Kidney glomerular epithelial cell (primary cell): ENCODE data around the gene GRAMD4.

ENCODE experiments used
- DNase-seq: peaks from one replicate; lab custom pipeline; 2025; lab: John Stamatoyannopoulos, UW

GRAMD4 gene

DNA sequence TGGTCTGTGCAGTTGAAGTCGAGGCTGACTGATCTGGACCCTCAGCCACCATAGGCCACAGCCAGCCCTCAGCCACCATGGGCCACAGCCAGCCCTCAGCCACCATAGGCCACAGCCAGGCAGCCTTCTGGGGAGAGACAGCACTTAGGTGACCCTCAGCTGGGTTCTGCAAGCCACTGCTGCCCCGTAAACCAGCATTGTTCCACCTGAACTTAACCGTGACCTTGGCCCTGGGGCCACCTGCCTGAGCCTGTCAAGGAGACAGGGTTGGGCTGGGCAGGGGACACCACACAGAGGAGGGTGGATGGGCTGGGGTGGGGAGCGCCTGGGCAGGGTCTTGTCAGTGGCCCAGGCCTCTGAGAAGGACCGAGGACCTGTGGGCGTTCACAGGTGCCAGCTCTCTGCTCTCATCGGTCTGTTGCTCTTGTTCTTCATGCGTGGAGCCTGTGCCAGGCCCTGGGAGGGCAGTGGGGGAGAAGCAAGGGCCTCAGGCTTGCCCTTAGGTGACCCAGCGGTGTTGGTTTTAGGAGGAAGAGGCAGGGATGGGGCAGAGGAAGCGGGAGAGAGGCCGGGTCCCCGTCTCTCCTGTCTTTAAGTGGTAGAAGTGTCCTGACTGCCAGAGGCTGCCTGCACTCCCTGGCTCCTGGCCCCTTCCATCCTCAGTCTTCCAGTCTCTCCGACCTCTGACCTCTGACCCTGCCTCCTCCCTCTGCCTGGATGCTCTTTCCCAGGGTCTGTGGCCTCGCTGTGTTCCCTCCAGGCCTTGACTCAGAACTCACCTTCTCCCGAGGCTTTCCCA, 36.9 kb downstream of the GRAMD4 start:
- no peak for DNase-seq

DNA sequence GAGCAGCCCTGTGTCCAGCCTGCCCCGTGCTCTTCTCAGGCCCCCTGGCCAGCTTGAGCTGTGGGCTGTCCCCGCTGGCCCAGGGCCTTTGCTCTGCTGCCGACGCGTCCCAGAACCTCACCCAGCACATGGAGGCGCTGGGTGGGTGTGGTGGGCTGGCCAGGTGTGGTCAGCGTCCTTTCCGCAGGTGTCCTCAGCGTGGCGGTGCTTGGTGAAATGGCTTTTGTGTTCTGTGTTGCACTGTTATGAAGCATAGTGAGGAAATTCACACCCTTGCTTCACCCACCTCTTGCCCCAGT, 37.4 kb downstream of the GRAMD4 start:
- DNase-seq = no peak

DNA sequence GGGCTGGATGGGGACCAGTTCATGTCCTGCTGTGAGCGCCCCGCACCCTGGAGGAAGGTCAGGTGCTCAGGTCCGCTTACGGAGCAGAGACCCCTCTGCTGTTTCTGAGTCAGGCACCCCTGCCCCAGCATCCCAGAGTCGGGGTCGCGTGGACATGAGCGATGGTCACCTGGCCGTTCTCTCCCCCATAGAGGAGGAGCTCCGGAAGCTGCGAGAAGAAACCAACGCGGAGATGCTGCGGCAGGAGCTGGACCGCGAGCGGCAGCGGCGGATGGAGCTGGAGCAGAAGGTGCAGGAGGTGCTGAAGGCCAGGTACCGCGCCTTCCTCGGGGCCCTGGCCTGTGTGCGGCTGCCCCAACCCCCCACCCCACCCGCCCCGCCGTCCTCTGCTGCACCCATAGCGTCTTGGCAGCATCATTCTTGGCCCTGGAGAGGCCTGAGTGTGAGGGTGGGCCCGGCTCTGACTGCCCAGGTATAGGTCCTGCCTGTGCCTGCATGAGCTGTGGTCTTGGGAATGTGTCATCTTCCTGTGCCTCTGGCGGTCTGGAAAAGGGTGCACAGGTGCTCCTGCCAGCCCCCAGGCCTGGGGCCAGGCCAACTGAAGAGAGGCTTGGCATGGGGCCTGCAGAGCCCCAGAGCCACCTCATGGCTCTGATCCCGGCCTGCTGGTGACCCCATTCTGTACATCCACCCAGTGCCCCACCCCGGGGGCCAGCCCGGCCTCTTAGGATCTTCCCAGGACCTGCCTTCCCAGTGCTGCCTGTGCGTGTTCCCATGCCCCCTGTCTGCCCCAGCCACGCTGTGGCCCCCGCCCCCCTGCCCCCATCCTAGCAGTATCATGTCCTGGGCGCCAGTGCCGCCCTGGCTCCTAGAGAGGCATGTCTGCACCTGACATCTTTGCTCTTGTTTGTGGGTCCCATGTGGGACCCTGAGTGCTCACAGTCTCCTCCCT, 38.1 kb downstream of the GRAMD4 start:
- DNase-seq = no peak

DNA sequence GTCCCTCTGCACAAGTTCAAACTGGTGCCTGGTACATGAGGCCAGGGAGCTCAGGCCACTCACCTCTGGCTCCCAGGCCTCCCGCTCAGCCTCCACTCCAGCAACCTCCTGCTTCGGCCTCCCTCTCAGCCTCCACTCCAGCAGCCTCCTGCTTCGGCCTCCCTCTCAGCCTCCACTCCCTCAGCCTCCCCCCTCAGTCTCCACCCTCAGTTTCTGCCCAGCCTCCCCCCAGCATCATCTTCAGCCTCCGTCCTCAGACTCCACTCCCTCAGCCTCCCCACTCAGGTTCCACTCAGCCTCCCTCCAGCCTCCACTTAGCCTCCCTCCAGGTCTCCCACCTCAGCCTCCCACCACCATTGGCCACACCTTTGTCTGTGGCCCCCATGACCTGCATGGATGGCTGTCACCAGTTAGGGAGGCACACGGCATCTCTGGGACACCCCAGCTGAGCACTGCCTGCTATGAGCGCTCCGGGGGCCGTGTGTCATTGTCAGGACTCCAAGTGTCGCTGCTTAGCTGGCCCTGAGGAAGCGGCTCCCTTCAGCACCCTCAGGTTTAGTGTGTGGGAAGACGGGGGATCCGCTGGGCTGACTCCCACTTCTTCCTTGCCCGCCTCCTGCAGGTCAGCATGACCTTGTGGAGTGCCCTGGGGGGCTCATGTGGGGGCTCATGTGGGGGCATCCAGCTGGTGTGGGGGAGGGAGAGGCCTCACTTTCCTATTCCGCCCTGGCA, 39.0 kb downstream of the GRAMD4 start:
- no peak for DNase-seq

DNA sequence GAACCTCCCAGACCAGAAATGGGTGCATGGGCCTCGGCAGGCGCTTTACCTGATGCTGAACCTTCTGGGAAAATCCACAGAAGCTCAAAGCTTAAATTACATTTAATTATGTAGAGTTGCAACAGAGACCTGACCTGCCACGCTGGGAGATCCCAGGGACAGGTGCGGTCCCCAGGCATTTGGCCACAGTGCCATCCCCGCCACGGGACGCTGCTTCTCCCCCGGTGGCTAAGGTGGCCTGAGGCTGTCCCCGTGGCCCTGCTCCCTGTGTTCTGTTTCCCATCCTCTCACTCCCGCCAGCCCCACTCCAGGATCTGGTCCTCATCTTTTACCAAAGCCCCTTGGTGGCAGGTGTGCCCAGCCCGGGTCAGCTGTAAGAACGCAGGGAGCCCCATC, 39.6 kb downstream of the GRAMD4 start:
- DNase-seq = no peak

DNA sequence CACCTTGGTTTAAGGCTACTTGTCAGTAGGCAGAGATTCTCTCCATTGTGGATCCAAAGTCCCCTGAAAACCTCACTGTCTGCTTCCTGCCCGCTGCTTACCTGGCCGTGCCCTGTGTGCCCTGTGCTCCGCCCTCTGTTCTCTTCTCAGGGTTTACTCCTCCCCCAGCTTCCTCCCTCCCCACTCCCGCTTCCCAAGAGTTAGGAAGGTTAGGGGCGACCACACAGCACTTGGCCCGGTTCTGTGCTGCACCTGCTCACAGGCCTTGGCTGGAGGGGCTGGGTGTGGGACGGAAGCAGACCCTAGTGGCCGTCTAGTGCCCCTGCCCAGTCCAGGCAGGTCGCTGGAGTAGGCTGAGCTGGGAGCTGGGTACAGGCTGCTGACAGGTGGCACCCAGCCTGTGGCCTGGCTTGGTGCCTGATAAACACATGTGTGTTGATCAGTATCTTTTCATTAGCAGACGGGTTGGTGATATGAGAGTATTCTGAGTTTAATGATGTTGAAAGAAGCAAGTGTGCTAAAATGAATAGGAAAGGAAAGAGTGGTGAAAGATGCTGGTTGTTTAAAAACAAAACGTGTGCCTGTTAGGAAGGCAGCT, 40.5 kb downstream of the GRAMD4 start:
- no peak for DNase-seq

DNA sequence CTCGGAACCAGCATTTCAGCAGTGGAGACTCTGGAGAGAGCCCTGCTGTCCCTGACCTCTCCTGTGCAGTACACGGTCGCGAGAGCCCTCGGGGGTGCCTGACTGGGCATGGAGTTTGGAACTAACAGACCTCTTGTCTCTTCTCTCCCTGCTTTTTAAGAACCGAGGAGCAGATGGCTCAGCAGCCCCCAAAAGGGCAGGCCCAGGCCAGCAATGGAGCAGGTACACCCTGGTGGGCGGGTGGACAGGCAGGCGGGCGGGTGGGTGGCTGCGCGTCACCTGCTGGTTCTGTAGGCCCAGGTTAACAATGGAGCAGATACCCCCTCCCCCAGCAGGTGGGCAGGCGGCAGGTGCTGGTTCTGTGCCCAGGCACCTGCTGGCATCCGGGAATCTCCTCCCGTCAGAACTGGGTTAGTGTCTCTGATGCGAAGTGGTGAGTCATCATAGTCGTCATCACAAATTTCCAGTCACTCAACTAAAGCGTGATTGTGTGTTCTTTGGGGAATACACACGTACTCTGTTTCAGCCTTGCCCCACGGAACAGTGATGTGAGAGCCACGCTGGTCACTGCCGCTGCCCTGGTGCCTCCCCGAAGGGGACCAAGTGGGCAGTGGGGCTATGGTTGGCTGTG, 41.1 kb downstream of the GRAMD4 start:
- DNase-seq = no peak

DNA sequence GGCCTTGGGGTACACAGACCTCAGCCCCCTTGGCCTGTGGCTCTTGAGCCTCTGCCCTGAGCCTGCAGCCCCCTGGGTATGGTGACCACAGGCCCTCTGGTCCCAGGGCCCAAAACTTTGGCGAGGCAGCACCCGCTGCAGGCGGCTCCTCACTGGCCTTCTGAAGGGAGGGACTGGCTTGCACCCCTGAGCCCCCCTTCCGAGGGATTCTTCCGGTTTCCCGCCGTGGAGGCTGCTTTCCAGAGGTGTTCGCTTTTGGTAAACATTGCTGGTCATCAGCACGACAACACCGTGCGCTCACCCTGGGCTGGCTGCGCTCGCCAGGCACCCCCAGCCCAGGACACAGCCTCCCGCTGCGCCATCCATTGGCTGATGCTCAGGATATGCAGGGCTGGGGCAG, 42.0 kb downstream of the GRAMD4 start:
- DNase-seq = no peak

DNA sequence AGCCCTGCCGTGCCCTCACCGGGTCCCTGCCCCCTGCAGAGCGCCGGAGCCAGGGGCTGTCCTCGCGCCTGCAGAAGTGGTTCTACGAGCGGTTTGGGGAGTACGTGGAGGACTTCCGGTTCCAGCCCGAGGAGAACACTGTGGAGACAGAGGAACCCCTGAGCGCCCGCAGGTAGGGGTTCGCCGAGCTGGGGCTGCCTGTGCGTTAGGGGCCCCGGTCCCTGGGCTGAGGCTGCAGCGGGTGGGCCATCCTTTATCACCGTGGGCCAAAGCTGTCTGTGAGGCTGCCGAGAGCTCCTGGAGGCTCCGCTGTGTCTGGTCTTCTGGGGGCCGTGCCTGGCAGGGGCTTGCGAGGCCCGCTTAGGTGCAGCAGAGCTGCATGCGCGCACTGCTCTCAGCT, 42.8 kb downstream of the GRAMD4 start:
- DNase-seq = no peak

DNA sequence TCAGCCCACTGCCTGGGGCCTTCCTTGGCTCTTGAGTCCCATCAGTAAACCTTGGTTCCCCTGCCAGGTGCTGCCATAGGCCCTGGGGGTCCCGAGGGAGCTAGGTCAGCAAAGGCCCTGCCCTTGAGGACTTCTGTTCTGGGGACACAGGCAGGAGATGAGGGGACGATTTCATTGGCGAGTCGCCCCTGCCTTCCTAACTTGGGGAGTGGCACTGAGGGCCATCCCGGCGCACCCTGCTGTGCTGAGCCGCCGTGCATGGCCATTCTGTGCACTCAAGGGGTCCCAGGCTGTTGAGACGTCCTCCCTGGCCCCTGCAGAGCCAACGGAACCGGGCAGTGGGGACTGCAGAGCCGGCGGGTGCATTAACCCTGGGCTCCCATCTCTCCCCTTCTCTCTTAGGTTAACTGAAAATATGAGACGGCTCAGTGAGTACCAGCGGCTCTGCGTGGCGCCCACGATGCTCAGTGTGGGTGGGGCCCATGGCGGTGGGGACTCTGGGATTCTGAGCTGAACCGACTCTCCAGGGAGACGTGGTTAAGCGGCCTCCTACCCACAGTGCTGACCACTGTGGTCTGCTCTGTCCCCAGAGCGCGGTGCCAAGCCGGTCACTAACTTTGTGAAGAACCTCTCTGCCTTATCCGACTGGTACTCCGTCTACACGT, 43.4 kb downstream of the GRAMD4 start:
- DNase-seq = no peak

DNA sequence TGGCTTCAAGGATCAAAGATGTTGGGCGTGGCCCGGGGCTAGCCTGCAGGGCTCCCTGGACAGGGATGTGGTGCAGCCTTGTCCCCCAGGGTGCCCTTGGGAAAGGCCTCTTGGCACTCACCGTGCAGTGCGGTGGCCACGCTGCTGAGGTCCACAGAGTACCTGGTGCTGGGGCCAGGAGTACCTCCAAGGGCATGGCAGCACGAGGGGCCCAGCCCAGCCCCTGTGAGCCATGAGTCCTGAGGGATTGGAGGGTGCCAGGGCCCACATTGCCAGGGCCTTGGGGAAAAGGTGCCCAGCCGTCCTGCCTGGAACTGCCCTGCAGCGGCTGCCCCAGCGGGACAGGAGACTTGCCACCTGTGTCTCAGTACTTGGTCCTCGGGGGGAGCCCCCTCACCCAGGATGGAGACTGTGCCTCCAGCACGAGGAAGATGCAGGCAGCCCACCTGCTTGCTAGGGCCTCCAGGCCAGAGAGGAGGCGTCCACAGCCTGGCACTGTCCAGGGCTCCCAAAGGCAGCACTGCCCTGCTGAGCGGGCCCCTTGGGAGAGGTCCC, 44.2 kb downstream of the GRAMD4 start:
- no peak for DNase-seq

DNA sequence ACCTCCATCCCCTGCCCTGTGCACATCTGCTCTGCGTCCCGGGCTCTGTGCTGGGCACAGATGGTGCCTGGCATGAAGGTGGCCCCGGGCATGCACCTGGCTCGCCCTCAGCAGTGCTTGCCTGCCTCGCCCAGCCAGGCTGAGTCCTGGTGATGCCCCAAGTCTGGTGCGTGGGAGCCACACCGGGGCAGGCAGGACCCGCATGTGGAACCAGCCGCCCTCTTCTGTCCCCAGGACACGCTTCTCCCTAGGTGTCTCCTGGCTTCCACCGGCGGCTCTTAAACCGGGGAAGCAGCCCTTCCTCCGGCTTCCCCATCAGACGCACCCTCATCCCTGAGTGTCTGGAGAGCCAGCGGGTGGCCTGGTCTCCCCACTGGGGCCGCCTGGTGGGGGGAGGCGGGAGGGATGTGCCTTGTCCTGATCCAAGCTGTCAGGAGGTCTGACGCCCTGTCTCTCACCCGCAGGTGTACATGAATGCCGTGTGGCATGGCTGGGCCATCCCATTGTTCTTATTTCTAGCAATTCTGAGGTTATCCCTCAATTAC, 45.0 kb downstream of the GRAMD4 start:
- DNase-seq = no peak

DNA sequence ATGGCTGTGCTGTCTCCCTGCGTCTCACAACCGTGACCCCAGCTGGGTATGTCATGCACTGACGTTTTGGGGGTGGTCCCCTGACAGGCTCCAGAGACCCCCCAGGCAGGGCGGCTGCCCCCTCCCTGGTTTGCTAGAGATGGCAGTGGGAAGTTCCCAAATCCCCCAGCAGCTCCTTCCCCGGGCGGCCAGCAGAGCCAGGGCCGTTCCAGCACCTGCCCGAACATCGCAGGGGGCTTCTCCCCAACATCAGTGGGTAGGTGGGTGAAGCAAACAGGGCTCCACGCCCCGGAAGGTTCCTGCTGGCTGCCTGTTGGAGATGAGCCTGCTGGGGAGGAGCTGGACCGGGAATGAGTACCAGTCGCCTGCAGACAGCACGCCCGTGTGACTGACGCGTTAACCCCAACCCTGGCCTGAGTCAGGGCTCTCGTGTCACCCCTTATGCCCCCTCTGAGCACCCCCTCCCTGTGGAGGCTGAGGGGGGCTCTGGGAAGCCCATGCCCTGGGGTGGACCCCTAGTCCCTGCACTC, 45.6 kb downstream of the GRAMD4 start:
- no peak for DNase-seq

DNA sequence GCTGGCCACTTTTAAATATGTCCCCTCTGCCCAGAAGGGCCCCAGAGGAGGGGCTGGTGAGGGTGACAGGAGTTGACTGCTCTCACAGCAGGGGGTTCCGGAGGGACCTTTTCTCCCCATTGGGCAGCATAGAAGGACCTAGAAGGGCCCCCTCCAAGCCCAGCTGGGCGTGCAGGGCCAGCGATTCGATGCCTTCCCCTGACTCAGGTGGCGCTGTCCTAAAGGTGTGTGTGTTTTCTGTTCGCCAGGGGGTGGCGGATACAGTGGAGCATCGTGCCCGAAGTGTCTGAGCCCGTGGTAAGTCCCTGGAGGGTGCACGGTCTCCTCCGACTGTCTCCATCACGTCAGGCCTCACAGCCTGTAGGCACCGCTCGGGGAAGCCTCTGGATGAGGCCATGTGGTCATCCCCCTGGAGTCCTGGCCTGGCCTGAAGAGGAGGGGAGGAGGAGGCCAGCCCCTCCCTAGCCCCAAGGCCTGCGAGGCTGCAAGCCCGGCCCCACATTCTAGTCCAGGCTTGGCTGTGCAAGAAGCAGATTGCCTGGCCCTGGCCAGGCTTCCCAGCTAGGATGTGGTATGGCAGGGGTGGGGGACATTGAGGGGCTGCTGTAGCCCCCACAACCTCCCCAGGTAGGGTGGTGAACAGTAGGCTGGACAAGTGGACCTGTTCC, 46.5 kb downstream of the GRAMD4 start:
- DNase-seq = no peak

DNA sequence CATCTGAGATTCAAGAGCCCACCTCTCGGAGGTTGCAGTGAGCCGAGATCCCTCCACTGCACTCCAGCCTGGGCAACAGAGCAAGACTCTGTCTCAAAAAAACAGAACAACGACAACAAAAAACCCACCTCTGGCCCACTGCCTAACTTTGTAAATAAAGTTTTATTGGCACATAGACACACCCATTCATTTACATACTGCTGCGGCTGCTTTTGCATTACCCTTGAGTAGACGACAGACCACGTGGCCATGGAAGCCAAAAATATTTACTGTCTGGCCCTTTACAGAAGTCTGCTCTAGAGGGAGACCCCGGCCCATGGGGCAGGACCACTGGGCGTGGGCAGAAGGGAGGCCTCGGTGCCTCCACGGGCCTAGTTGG, 47.0 kb downstream of the GRAMD4 start:
- DNase-seq = no peak

DNA sequence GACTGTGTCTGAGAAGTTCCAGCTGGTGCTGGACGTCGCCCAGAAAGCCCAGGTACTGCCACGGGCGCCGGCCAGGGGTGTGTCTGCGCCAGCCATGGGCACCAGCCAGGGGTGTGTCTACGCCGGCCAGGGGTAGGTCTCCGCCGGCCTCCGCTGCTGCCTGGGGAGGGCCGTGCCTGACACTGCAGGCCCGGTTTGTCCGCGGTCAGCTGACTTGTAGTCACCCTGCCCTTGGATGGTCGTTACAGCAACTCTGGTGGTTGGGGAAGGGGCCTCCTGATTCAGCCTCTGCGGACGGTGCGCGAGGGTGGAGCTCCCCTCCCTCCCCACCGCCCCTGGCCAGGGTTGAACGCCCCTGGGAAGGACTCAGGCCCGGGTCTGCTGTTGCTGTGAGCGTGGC, 47.9 kb downstream of the GRAMD4 start:
- no peak for DNase-seq

DNA sequence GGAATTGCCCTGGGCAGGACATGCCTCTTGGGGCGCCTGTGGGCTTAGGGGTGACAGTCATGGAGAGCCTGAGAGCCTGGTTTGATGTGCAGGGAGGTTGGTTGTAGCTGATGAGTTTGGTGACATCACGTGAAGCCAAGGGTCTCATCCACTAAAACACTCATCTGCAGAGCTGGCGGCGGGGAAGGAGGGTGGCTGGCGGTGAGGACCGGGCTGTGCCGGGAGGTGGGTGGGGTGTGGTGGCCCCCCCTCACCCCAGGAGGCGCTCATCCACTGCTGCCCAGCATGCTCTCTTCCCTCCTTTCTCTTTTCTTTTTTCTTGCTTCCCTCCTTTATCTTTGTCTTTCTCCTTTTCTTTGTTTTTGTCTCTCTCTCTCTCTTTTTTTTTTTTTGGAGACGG, 49.0 kb downstream of the GRAMD4 start:
- no peak for DNase-seq

DNA sequence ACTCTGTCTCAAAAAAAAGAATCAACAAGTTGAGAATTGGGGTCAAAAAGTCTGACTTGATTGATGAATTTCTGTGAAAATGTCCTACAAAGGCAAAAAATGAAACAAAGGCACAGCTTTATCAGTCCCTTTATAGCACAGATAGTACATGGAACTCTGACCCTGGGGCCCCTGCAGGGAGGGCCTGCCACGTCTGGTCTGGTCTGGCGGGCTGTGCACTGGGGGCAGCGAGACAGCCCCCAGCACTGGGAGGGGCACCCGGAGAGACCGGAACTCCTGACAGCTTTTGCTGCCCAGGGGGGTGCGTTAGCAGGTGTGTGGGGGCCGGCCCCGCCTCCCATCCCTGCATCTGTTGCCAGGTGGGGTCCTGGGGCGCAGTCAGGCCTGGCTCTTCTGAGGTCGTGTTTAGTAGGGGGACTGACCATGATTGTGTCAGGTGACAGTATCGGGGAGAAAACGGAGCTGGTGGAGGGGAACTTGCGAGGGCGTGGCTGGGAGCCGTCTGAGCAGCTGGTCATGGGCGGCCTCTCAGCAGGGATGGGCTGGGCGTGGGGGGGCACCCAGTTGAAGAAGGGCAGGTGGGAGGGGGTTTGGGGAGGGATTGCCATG, 51.7 kb downstream of the GRAMD4 start:
- DNase-seq = no peak

DNA sequence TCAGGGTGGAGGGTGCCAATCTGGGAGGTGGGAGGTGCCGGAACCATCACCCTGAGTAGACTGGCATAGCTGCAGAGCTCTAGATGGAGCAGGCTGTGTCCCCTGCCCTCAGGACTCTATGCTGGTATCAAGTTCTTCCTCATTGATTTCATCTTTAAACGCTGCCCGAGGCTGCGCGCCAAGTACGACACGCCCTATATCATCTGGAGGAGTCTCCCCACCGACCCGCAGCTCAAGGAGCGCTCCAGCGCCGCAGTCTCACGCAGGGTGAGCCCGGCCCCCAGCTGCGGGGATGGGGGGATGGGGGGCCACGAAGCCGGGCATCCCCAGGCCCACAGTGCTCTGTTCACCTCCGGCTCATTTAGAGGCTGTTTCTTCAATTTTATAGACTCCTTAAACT, 52.5 kb downstream of the GRAMD4 start:
- DNase-seq = no peak

DNA sequence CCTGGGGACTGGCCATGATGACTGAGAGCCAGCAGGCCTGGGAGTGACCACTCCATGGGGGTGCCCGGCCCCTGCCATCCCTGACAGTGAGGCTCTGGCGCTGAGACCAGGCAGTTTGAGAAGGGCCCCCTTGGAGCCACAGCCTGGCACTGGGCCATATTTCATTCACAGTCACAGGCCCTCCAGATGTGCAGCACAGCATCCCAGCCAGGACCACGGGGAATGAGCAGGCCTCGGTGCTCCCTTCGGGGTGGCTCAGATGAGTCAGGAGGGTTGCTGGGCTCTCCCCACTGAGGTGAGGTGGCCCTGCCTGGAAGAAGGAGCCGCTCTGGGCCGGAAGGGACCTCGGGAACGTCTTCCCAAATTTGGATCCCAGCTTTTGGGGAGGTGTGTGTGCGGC, 53.0 kb downstream of the GRAMD4 start:
- no peak for DNase-seq
